GM19238 (cell line): Measurements from ENCODE around the gene CANT1.
"Not testable (repeated sequence)": the region's sequence is repeated elsewhere in the genome, so short reads cannot be mapped to it uniquely, and the experiment has no call there.

ENCODE experiments used
- DNase-seq: peaks from one replicate; pipeline ENCODE4 v3.0.0; 2011; ENCODE audit warnings: low spot score; ENCODE audit not compliant: insufficient read length

Gene CANT1

DNA sequence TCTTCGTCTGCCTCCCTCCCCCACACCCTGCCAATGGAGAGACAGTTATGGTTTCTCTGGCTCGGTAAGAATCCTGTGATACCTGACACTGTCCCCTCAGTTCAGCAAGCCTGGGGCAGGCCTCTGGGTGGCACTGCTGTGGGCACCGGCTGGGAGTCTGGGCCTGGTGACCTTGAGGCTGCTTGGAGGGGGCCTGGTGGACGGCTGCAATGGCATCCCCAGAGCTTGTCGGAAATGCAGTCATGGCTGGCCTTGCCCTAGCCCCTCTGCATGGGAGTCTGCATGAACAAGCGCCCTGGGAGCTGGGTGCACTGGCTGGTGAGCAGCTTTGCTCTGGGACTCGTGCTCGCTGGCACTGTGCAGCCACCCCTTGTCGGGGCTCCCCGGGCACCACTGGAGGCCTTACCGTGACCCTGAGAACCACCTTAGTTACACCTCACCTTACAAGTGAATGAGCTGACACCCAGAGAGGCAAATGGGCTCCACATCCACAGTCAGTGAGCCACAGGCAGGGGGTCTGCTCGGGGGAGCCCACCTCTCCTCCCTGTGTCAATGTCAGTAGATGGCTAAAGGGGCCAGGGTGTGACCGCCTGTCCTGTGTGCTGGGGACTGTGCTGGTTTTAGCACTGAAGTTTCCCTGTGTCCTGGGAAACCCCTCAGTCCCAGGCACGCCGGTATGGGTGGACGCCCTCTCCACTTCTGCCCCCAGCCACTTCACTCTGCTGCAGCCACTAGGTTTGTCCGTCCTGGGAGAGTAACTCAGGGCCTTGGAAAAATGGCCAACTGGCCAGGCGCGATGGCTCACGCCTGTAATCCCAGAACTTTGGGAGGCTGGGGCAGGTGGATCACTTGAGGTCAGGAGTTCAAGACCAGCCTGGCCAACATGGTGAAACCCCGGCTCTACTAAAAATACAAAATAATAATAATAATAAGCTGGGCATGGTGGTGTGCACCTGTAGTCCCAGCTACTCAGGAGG lies 31.3 kb downstream of the CANT1 start:
- DNase-seq, result no peak

DNA sequence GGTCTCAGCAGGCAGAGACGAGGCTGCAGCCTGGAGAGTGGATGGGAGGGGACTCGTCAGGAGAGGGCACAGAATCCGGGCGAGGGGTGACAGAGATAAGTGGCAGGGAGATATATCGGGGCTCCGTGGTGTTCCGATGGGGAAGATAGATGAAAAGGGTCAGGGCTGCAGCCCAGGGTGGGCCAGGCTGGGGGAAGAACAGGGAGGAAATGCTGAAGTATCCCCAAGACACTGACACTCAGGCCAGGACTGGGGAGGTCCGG lies 32.0 kb downstream of the CANT1 start:
- no peak for DNase-seq

DNA sequence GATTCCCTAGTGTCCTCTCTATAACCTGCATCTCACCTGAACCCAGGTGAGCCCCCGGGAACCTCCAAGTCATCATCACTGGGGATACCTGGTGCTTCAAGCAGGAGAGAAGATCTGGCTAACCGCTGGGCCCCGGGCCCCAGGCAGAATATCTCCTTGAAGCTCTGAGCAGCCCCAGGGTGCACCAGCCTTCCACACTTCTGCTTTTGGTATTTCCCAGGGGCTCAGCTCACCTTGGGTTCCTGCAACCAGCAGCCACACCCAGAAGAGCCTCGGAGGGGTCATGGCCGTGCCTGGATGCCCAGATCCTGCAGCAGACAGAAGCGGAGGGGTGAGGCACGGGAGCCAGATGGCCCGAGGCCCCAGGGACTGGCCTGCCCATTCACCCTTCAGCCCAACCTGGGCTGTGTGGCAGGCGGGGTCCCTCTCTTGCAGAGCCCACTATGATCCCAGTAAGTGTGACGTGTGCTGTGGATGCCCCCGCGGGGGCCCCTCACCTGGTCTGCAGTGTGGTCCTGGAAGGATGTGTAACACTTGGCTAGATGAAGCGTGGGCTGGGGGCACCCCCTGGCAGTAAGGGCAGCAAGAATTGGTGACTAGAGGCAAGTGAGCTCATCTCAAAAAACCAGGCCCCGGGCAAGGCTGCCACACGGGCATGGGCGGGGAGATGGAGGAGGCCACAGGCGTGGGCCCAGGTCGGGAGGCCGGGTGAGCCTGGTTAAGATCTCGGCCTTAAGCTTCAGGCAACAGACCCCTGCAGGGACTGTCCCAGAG lies 32.5 kb downstream of the CANT1 start:
- no peak for DNase-seq

DNA sequence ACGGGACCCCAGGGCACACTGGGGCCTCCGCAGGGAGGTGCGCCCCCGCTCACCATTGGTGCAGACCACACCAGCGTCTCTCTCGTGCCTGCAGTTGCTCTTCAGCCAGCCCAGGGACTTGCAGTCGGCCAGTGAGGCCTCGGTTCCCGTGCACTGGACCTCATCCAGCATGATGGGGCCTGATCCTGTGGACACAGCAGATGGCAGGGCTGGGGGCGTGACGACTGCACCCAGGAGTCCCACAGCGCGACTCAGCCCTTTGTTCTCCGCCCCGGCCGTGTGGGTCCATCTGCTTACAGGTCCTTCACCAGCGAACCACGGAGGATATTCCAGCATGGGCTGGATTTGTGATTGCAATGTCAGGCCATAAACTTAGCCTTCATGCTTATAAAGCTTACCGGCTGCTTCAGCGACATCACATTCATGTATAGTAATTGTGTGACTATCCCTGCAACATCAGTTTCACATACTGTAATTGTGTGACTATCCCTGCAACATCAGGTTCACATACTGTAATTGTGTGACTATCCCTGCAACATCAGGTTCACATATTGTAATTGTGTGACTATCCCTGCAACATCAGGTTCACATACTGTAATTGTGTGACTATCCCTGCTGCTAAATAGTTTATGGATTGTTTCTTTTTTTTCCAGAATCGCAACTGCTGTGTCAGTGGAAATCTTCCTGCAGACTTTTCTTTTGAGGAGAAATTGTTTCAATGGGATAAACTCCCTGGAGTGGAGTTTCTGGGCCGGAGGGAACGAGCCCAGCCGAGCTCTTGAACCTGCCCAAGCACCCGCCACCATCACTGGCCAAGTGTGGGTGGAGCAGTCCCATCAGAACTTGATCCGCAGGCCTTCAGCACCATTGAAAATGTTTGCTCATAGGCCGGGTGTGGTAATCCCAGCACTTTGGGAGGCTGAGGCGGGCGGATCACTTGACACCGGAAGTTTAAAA lies 34.7 kb downstream of the CANT1 start:
- DNase-seq, result no peak

DNA sequence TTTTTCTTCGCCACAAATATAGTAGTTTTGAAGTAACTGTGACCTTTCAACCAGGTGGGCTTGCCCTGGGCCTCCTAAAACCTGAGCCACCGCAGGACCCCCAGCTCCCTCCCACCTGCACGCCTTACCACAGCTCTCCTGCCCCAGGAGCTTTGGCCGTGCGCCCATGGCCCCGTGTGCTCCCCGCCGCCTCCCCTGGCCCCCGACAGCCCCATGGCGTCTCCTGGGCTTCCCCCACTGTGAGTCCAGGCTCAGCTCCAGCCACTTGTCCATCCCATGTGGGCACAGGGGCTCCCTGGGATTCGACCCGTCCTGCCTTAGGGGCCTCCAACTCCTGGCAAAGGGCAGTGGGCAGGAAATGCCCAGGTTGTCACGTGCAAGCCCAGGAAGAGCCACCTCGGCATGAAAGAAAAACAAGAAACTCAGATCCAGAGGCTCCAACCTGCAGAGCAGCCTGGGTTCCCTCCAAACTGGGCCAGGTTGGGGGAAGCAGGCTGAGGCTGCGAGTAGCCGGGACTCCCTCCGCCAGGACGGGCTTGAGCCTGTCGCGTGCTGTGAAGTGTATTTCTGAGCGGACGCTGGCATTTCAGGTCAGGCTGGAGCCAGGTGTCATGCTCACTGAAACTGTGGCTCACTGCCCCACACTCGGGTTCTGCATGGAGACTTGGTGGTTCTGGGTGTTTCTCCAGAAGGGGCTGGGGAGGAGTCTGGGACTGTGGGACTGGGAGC lies 35.6 kb downstream of the CANT1 start:
- no peak for DNase-seq

DNA sequence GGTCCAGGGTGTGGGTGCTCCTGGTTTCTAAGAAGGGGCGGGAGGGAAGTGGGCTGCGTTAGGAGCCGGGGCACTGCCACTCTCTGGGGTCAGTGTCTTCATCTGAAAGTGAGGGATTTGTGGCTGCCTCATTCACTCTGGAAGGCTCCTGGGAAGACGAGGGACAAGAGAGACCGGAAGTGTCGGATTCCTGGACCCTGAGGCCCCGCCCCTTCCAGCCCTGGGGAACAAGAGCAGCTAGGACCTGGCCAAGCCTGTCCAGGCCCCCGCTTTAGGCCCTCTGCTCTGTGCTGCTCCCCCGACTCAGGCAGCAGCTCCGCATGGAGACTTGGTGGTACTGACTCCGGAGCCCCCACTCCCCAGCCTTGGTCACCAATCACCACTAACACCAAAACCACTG lies 36.4 kb downstream of the CANT1 start:
- DNase-seq, result no peak

DNA sequence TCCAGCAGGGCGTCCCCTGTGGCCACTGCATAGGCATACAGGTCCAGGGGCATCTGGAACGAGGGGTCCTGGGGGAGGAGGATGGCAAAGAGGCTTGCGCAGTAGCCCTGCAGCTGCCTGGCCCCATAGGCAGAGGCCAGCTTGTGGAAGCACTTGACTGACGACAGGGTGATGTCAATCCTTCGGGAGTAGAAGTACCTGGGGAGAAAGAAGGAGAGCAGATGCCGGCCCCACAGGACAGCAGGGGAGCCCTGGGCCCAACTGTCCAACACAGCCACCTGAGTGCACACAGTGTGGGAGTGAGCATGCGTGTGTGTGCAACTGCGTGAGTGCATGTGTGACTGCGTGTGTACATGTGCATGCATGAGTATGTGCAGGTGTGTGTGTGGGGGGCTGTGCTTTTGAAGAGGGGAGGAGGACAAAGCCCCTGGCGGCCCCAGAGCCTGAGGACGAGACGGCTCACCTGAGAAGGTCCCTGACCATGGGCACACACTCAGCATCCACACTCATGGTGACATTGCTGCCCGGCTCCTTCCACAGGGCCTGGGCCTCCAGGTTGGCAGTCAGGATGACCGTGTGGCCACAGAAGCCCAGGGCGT lies 37.0 kb downstream of the CANT1 start:
- no peak for DNase-seq

DNA sequence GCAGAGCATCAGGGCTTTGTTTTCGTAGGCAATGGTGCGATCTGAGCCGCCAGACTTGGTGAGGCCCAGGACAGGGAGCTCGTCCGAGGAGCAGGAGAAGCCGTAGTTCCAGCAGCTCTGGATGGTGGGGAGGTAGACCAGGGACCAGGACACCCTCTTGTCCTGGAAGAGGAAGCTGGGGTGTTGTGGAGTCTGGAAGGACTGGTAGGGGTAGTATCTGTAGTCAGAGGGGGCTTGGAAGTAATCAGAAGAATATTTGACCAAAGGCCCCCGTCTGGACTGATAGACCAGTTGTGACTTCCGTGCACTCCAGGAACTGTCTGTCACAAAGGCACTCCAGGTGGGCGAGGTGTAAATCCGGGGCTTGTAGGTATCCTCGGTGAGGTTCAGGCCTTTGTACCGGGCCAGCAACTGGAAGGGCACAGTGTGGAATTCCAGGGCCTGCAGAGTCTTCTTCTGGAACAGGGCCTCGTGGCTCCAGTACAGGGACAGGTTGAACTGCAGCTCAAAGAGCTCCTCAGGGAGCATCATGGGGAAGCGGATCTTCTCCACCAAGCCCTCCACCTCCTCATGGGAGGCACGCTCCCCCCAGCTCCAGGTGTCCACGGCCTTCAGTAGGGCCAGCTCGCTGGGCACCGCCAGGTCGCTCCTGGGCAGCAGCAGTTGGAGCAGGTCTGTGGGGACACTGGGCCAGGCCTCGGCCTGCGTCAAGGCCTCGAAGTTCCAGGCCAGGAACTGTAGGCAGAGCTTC lies 37.6 kb downstream of the CANT1 start:
- DNase-seq, result no peak

DNA sequence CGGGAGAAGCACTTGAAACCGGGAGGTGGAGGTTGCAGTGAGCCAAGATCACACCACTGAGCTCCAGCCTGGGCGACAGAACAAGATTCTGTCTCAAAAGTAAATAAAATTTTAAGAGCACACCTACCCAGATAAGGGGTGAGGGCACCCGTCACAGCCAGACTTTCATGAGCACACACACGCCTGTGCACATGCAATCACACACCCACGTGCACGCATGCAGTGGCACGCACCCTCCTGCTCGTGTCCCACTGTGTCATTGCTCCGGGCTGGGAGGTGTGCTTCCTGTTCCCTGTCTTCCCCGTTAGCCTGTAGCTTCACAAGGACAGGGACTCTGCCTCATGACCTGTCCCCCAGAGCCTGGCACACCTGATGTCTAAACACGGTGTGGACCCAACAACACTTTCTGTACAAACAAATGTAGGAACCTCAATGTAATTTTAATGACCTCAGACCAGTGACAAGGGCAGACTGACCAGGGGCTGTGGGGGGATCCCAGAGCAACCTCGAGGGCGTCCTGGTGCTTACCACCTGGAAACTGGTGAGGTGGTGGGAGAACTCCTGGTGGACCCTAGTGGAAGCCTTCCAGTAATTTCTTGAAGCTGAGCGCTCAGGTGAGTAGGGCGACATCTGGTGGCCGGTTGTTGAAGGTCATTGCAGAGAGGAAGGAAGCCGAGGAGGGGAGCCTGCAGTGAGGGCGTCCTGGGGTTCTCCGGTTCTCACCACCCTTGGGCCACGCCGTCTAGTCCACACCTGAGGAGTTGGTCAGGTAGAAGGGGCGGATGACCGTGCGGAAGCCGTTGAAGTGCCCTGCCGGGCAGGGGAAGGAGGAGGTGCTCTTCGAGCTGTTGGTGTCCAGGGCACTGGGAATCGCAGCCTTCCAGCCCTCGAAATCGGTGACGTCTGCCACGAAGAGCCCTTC lies 38.5 kb downstream of the CANT1 start:
- peak; percentile 83 for DNase-seq

DNA sequence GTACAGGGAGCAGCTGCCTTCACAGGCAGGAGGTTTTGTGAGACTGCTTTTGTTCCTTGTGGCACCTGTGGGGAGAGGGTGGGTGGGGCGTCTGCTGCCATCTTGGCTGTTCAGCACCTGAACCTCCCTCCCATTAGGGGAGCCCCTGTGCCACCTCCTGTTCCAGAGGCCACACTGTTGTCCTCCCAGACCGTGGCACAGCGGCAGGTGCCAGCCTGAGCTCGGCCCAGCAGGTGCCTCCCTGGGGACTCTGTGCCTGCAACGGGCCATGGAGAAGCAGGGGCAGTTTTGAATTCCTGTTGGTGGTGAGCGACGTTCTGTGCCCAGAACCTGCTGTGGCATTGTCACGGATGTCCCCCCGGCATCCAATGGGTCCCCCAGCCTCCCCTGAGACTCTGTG lies 39.7 kb downstream of the CANT1 start:
- DNase-seq, result no peak

DNA sequence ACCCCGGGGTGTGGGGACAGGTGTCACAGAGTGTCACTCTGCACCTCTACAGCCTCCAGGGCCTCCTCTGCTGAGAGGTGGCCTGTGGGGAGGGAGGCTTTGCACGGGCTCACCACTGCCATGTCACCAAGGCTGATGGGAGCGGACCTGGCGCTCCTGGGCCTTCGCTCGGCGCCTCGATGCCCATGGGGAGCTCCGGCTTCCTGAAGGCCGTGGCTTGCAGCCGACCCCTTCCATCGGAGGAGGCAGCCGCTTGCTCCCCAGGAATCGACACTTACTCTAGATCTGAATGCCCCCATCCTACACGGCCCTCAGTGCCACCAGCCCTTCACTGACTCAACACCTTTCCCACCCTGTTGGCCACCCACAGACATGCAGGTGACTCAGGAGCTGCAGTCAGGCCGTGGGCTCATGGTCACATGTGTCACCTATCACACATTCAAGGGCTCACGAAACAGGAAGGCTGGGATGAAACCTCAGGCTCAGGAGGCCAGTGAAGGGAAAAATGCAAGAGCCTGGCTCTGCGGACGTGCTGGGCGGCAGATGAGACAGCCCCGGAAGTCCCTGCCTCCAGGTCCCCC lies 41.7 kb downstream of the CANT1 start:
- no peak for DNase-seq

DNA sequence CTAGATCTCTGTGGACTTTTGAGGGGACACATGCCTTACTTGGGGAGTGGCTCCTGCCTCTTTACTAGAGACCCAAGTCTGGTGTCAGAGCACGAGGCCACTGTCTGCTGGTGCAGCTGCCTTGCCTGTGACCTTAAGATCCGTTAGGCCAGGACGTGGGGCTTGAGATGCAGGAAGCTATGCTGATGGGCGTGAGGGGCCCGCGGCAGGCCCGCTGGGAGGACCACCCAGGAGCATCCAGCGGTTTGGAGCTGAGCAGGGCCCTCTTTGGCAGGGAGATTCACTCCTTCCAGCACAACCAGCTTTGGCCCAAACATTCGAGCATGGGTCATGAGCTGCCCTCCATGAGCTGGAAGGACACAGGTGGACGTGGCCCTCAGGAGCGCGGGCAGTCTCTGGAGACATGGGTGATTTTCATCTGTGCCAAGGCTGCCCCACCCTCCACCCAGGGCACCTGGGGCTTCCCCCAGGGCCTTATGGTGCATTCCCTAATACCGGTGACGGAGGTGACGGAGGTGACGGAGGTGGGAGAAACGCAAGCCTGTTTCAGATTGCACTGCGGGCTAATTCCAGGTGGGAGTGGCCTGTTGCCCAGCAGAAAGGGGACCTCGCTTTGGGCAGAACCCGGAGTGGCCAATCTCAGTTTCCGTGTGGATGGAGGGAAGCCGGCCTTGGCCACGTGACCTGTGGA lies 42.5 kb downstream of the CANT1 start:
- no peak for DNase-seq

DNA sequence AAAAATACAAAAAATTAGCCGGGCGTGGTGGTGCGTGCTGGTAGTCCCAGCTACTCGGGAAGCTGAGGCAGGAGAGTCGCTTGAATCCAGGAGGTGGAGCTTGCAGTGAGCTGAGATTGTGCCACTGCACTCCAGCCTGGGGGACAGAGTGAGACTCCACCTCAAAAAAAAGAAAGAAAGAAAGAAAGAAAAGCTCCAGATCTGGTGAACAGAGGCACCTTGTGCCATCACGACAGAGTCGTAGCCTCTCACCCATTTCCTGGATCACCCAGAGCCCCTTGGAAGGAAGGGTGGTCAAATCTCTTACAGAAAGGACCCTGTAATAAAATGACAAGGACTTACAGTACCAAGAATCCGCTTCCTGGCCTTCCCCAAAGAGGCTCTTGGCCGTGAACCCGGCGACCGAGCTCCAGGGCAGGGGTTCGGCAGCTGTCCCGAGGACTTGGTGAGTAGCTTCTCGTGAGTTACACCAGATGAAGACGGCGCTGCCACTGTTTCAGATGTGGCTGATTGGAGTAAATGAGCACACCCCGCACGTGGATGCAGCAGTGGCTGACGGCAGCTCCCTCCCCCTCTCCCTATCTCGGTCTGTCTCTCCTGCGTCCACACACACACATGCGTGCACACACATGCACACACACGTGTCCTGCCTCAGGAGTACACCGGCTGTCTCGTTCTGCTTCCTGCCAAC lies 43.3 kb downstream of the CANT1 start:
- DNase-seq, result no peak

DNA sequence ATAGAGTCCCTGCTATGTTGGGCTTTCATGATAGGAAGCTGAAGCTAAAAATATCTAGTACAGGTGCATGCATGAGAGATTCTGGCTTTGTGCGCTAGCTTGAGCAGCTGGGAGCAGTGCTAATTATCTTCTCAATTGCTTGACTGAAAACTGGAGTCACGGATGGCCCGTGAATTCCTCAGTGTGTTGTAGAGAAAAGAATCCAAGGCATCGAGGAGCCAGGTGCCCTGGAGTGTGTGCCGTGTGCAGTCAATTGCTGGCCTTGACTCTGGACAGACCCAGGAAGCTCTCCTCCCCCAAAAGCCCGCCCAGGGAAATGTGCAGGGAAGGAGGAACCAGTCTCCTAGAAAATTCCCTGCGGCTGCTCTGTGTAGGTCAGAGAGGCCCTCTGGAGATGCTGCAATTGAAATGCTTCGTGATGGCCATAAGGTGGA lies 44.1 kb downstream of the CANT1 start:
- no peak for DNase-seq

DNA sequence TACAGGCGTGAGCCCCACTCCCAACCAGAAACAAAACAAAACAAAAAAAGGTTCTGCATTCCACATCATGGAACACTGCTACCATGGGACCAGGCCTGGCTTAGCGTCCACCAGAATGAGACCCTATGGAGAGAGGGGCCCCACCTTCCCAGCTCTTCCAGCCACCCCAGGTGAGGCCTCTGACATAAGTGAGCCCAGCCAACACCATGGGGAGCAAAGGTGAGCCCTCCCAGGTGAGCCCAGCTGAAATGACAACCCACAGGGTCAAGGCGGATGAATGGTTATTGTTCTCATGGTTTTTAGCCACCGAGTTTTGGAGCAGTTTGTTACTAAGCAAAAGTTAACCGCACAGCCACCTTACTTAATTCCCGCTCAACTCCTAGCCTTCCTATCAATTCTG lies 46.2 kb downstream of the CANT1 start:
- DNase-seq, result no peak

DNA sequence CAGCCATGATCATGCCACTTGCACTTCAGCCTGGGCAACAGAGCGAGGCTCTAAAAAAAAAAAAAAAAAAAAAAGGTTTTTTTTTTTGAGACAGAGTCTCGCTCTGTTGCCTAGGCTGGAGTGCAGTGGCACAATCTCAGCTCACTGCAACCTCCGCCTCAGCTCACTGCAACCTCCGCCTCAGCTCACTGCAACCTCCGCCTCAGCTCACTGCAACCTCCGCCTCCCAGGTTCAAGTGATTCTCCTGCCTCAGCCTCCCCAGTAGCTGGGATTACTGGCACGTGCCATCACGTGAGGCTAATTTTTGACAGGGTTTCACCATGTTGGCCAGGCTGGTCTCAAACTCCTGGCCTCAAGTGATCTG lies 46.6 kb downstream of the CANT1 start:
- not testable (repeated sequence) for DNase-seq

DNA sequence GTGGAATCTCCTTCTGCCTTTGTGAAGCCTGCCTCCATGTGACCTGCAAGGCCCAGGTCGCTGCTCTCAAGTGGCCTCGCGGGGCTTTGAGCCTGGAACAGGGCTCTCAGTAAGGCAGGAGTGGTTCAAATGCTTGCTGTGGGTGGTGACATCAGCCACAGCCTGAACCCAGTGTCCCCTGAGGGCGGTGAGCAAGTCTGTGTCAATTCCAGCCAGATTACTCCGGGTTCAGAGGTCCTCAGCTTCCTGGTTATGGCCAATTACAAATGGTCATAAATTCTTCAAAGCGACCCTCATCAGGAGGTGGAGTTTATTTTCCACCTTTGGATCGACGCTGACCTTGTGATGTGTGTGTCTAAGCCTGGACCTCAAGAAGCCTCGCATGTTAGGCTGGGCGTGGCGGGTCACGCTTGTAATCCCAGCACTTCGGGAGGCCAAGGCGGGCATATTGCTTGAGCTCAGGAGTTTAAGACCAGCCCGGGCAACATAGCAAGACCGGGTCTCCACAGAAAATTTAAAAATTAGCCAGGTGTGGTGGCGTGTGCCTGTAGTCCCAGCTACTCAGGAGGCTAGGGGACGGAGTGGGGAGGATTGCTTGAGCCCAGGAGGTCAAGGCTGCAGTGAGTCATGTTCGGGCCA lies 47.1 kb downstream of the CANT1 start:
- DNase-seq, result no peak
